ENCODE measurements around the gene GRP. TPM values are rescaled to one million over a fixed set of nuclear protein-coding genes. Genes with fewer than 3 reads are reported as not detected.

Gene GRP
- total RNA-seq, 1 donor from 2014 or later: not detected

DNA sequence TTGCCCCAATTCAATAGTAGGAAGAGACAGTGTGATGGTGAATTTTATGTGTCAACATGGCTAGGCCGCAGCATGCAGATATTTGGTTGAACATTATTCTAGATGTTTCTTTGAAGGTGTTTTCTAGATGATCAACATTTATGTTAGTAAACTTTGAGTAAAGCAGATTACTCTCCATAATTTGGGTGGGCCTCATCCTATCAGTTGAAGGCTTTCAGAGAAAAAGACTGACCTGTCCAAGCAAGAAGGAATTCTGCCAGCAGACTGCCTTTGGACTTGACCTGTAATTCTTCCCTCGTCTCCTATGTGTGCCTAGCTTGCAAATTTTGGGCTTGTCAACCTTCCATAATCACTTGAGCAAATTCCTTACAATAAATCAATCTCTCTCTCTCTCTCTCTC, 8.3 kb upstream of the GRP start:
- peaks cover 2% of the 10 kb centered on the region for H3K27me3 Mint-ChIP-seq (ENCODE audit: unreplicated experiment)
- no peak overlapping the region for H3K4me3 Mint-ChIP-seq (ENCODE audit: unreplicated experiment)
- H3K27ac Mint-ChIP-seq (ENCODE audit: unreplicated experiment): no peak overlapping the region
- TF ChIP-seq, protein P1, sequence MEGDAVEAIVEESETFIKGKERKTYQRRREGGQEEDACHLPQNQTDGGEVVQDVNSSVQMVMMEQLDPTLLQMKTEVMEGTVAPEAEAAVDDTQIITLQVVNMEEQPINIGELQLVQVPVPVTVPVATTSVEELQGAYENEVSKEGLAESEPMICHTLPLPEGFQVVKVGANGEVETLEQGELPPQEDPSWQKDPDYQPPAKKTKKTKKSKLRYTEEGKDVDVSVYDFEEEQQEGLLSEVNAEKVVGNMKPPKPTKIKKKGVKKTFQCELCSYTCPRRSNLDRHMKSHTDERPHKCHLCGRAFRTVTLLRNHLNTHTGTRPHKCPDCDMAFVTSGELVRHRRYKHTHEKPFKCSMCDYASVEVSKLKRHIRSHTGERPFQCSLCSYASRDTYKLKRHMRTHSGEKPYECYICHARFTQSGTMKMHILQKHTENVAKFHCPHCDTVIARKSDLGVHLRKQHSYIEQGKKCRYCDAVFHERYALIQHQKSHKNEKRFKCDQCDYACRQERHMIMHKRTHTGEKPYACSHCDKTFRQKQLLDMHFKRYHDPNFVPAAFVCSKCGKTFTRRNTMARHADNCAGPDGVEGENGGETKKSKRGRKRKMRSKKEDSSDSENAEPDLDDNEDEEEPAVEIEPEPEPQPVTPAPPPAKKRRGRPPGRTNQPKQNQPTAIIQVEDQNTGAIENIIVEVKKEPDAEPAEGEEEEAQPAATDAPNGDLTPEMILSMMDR (IDR thresholded peaks at IDR 0.05; ENCODE audit: partially characterized antibody, unreplicated experiment): no peak
- H3K4me1 Mint-ChIP-seq (ENCODE audit: low read depth, unreplicated experiment): peaks cover 4% of the 10 kb centered on the region
- no peak for DNase-seq
- H3K9me3 Mint-ChIP-seq (ENCODE audit: unreplicated experiment): peaks cover 2% of the 10 kb centered on the region
- H3K36me3 Mint-ChIP-seq (ENCODE audit: unreplicated experiment): no peaks in the 10 kb centered on the region

DNA sequence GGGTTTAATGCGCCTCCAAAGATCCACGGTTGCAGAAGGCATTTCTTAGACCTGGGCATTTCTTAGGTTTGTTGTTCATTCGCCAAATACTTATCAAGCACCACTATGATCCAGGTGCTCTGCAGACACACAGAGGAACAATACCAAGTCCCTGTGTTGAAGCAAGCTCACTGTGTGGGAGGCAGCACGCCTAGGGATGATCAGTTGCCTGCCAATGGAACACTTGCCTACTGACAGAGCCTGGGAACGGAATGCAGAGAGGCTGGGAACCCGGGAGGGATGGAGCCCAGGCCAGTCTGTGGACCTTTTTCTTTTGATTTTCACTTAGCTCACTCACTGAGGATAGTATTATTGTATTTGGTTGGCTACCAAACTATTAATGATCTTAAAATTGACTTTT, 1.9 kb upstream of the GRP start:
- TF ChIP-seq, protein P1 (IDR thresholded peaks at IDR 0.05; ENCODE audit: partially characterized antibody, unreplicated experiment): no peak
- H3K9me3 Mint-ChIP-seq (ENCODE audit: unreplicated experiment): peaks cover 6% of the 10 kb centered on the region
- DNase-seq: no peak
- H3K4me3 Mint-ChIP-seq (ENCODE audit: unreplicated experiment): no peak overlapping the region
- peaks cover 6% of the 10 kb centered on the region for H3K36me3 Mint-ChIP-seq (ENCODE audit: unreplicated experiment)
- H3K4me1 Mint-ChIP-seq (ENCODE audit: low read depth, unreplicated experiment): no peaks in the 10 kb centered on the region
- peaks cover 24% of the 10 kb centered on the region for H3K27me3 Mint-ChIP-seq (ENCODE audit: unreplicated experiment)
- H3K27ac Mint-ChIP-seq (ENCODE audit: unreplicated experiment): no peak overlapping the region

DNA sequence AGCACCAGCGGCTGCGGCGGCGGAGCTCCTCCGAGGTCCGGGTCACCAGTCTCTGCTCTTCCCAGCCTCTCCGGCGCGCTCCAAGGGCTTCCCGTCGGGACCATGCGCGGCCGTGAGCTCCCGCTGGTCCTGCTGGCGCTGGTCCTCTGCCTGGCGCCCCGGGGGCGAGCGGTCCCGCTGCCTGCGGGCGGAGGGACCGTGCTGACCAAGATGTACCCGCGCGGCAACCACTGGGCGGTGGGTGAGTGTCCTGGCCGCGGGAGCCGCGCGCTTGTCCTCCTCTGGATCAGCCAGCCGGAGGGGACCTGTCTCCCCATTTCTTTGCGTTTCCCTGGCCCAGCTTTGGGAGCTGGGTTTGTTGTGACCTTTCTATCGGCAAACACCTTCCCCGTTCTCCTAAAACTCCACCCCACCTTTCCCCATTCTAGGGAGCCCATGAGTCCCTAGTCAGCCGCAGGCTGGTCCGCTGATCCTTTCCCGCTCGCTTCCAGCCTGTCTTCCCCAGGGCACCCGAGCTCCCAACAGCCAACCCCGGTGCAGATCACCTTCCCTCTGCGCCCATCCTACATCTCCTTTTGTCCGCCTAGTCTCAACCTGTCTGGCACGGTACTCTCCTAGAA, 316 bp downstream of the GRP start:
- peaks cover 6% of the 10 kb centered on the region for H3K9me3 Mint-ChIP-seq (ENCODE audit: unreplicated experiment)
- DNase-seq: peak; percentile 44
- H3K27me3 Mint-ChIP-seq (ENCODE audit: unreplicated experiment): peaks cover 30% of the 10 kb centered on the region

DNA sequence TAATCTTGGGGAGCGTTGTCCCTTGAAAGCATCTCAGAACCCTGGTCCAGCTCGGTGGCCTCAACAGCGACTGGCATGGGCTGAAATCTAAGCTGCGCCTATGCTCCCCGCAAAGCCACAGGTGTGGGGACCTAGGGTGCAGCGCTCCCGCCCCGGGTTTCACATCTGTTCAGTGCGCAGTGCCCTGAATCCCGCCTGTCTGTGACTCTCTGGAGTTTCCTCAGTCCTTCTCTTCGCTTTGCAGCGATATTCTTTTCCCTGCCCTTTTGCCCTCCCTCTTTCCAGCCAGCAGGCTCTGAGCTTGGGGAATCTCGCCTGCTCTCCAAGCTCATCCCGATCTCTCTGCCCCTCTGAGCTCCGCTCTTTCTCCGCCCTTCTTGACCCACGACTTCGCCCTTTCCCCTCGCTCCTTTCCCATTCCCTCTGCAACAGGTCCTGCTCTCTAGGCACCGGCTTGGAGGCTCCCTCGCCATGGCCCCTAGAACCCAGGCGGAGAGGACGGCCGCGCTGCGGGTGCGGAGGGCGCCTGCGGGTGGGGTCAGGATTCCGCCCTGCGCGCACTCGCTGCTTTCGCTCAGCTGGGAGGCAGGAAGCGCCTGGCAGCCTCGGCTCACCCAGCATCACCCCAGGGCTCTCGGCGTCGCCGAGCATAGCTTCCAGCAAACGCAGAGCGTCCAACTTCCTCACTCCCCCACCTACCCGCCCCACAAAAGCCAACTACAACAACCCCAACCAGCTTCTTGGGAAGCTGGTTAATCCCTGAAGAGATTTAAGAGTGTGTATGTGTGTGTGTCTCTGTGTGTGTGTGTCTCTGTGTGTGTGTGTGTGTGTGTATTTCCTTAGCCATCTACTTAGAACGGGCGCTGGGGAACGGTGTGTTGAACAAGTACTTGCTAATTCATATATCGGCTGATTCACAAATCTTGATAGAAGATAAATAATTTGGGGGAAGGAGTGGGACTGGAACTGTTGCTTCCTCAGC, 1.1 kb downstream of the GRP start:
- Mint-ChIP-seq H3K36me3 (ENCODE audit: unreplicated experiment) (peaks cover 6% of the 10 kb centered on the region), H3K4me3 (ENCODE audit: unreplicated experiment) (peak overlapping the region; percentile 92), H3K4me1 (ENCODE audit: low read depth, unreplicated experiment) (no peaks in the 10 kb centered on the region), H3K9me3 (ENCODE audit: unreplicated experiment) (peaks cover 6% of the 10 kb centered on the region), H3K27ac (ENCODE audit: unreplicated experiment) (no peak overlapping the region), H3K27me3 (ENCODE audit: unreplicated experiment) (peaks cover 28% of the 10 kb centered on the region)
- TF ChIP-seq, protein P1 (IDR thresholded peaks at IDR 0.05; ENCODE audit: partially characterized antibody, unreplicated experiment): no peak
- peak; percentile 35 for DNase-seq

More for the DNA sequence above, 316 bp downstream of the GRP start:
- H3K27ac Mint-ChIP-seq (ENCODE audit: unreplicated experiment): no peak overlapping the region
- H3K36me3 Mint-ChIP-seq (ENCODE audit: unreplicated experiment): peaks cover 6% of the 10 kb centered on the region
- H3K4me3 Mint-ChIP-seq (ENCODE audit: unreplicated experiment): peak overlapping the region; percentile 92
- TF ChIP-seq, protein P1 (IDR thresholded peaks at IDR 0.05; ENCODE audit: partially characterized antibody, unreplicated experiment): no peak
- H3K4me1 Mint-ChIP-seq (ENCODE audit: low read depth, unreplicated experiment): no peaks in the 10 kb centered on the region
